MCF 10A (cell line): ENCODE measurements around the gene SYCP2. TPM values are rescaled to one million over a fixed set of nuclear protein-coding genes. Genes with fewer than 3 reads are reported as not detected.
A peak's percentile ranks its signal among the peaks of the same experiment; 100 is the strongest.

Source experiments
- BruUV-seq: library from RNA; stranded (reverse); fragments of 400-500 nt; replicated peaks from 2 replicates; lab custom pipeline; 2021; lab: Mats Ljungman, UMichigan
- CTCF ChIA-PET: fragments of 300-600 bp; sonication (Branson Sonifier 250); formaldehyde crosslinking; extraction: SDS; loops from one replicate; lab custom pipeline; 2021; ENCODE audit warnings: antibody characterized with exemption, inconsistent platforms; lab: Yijun Ruan, JAX
- POLR2A ChIA-PET: fragments of 300-600, 350-650 bp; sonication (Branson Sonifier 250); formaldehyde crosslinking; extraction: SDS; loops from one replicate; lab custom pipeline; 2020; ENCODE audit warnings: antibody characterized with exemption, inconsistent platforms; lab: Yijun Ruan, JAX
- DNase-seq: peaks from one replicate; pipeline ENCODE4 v3.0.0-alpha.2; 2018; ENCODE audit not compliant: unreplicated experiment
- H3K27ac Mint-ChIP-seq: one replicate; pipeline ENCODE4 v1.8.0; 2022; ENCODE audit warnings: mild to moderate bottlenecking, low read depth, mixed read lengths; ENCODE audit not compliant: unreplicated experiment
- H3K27me3 Mint-ChIP-seq: one replicate; pipeline ENCODE4 v1.8.0; 2022; ENCODE audit warnings: mixed read lengths; ENCODE audit not compliant: insufficient read depth, unreplicated experiment
- H3K36me3 Mint-ChIP-seq: one replicate; pipeline ENCODE4 v1.8.0; 2022; ENCODE audit warnings: mild to moderate bottlenecking, moderate library complexity, mixed read lengths; ENCODE audit not compliant: insufficient read depth, unreplicated experiment
- H3K4me1 Mint-ChIP-seq: one replicate; pipeline ENCODE4 v1.8.0; 2022; ENCODE audit warnings: mixed read lengths; ENCODE audit not compliant: insufficient read depth, unreplicated experiment
- H3K4me3 Mint-ChIP-seq: one replicate; pipeline ENCODE4 v1.8.0; 2022; ENCODE audit warnings: mild to moderate bottlenecking, moderate library complexity, mixed read lengths; ENCODE audit not compliant: unreplicated experiment
- H3K9me3 Mint-ChIP-seq: one replicate; pipeline ENCODE4 v1.8.0; 2022; ENCODE audit warnings: mixed read lengths; ENCODE audit not compliant: unreplicated experiment
- intact Hi-C: fragments of 100-400 bp; cut with micrococcal nuclease; formaldehyde crosslinking; loops from 2 replicates; pipeline ENCODE4 v1.14.1; 2022
- total RNA-seq: library from RNA; stranded (reverse); gene quantifications from 2 replicates; pipeline ENCODE4 v1.2.3, GENCODE V29; 2022
- TF ChIP-seq, protein P1 (sequence below): fragments of 200-600 bp; IDR thresholded peaks from one replicate; pipeline ENCODE4 v1.8.0; 2022; ENCODE audit warnings: antibody characterized with exemption, mild to moderate bottlenecking; ENCODE audit not compliant: unreplicated experiment

Gene SYCP2
- total RNA-seq, 1 experiment from 2014 or later = 0.35 TPM

DNA sequence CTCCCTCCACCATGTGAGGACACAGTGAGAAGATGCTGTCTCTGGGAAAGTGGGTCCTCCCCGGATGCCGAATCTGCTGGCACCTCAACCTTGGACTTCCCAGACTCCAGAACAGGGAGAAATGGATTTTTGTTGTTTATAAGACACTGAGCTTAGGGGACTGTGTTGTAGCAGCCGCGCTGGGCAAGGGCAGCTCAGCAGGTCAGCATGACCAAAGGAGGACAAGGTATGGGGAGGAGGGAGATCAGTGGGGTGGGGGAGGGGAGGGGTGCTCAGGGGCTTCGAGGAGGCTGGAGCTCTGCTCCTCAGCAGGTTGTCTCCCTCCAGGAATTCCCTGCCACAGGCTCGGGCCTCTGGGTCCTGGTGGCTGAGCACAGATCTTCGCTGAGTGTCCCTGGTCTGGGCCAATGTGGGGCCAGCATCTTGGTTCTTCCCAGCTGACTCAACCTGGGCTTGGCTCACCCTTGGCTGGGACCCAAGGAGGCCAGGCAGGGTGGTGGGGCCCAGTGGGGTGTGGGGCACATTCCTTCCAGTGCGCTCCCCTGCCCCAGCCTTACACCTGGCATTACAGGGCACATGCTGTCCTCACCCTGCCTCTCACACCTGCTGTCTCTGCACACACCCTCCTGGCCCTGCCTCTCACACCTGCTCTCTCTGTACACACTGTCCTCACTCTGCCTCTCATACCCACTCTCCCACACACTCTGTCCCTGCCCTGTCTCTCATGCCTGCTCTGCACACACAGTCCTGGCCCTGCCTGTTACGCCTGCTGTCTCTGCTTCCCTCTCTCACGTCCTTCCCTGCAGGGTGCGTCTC, 107.3 kb downstream of the SYCP2 start:
- H3K4me1 Mint-ChIP-seq = peaks cover 65% of the 10 kb centered on the region
- peak; percentile 83 for DNase-seq
- intact Hi-C loops = no loop called here
- no TSS peak for BruUV-seq
- no peaks in the 10 kb centered on the region for H3K27me3 Mint-ChIP-seq
- POLR2A ChIA-PET = interaction anchor here (0.6 to 6.9 kb wide), 14 partner anchors 8 to 1124 kb away, joined by 3 to 94 read pairs (median 4); partner anchors contain the start of genes FAM217B and PPP1R3D
- TF ChIP-seq, protein P1, sequence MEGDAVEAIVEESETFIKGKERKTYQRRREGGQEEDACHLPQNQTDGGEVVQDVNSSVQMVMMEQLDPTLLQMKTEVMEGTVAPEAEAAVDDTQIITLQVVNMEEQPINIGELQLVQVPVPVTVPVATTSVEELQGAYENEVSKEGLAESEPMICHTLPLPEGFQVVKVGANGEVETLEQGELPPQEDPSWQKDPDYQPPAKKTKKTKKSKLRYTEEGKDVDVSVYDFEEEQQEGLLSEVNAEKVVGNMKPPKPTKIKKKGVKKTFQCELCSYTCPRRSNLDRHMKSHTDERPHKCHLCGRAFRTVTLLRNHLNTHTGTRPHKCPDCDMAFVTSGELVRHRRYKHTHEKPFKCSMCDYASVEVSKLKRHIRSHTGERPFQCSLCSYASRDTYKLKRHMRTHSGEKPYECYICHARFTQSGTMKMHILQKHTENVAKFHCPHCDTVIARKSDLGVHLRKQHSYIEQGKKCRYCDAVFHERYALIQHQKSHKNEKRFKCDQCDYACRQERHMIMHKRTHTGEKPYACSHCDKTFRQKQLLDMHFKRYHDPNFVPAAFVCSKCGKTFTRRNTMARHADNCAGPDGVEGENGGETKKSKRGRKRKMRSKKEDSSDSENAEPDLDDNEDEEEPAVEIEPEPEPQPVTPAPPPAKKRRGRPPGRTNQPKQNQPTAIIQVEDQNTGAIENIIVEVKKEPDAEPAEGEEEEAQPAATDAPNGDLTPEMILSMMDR = no peak
- CTCF ChIA-PET = interaction anchor here (0.8 to 4.4 kb wide), 8 partner anchors 9 to 114 kb away, joined by 3 to 28 read pairs (median 5); partner anchors contain the start of genes FAM217B and PPP1R3D
- H3K4me3 Mint-ChIP-seq = peak overlapping the region; percentile 17
- H3K27ac Mint-ChIP-seq = peak overlapping the region; percentile 44
- H3K9me3 Mint-ChIP-seq = no peaks in the 10 kb centered on the region
- H3K36me3 Mint-ChIP-seq = no peaks in the 10 kb centered on the region

DNA sequence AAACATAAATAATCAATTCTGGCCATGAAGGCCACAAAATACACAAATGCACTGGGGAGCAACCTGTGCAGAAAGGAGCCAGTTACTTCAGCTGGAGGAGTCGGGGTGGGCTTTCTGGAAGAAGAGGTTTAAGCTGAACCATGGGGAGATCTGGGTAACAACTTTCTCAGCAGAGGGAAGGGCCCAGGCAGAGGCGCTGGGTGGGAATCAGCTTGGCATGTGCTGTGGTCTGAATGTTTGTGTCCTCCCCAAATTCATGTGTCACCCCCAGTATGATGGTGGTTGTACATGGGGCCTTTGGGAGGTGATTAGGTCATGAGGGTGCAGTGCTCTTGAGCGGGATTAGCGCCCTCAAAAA, 107.9 kb downstream of the SYCP2 start:
- ChIA-PET CTCF (interaction anchor here (0.8 to 4.4 kb wide), 7 partner anchors 9 to 43 kb away, joined by 3 to 28 read pairs (median 5); no protein-coding TSS in a partner anchor), POLR2A (interaction anchor here (0.6 to 6.9 kb wide), 11 partner anchors 8 to 1123 kb away, joined by 3 to 94 read pairs (median 3); partner anchors contain the start of genes FAM217B and PPP1R3D)
- H3K9me3 Mint-ChIP-seq = no peaks in the 10 kb centered on the region
- no peaks in the 10 kb centered on the region for H3K27me3 Mint-ChIP-seq
- TF ChIP-seq, protein P1 = no peak
- no TSS peak for BruUV-seq
- no peak overlapping the region for H3K4me3 Mint-ChIP-seq
- peak overlapping the region; percentile 44 for H3K27ac Mint-ChIP-seq
- intact Hi-C loops = no loop called here
- H3K36me3 Mint-ChIP-seq = no peaks in the 10 kb centered on the region
- DNase-seq = no peak
- H3K4me1 Mint-ChIP-seq = peaks cover 65% of the 10 kb centered on the region

DNA sequence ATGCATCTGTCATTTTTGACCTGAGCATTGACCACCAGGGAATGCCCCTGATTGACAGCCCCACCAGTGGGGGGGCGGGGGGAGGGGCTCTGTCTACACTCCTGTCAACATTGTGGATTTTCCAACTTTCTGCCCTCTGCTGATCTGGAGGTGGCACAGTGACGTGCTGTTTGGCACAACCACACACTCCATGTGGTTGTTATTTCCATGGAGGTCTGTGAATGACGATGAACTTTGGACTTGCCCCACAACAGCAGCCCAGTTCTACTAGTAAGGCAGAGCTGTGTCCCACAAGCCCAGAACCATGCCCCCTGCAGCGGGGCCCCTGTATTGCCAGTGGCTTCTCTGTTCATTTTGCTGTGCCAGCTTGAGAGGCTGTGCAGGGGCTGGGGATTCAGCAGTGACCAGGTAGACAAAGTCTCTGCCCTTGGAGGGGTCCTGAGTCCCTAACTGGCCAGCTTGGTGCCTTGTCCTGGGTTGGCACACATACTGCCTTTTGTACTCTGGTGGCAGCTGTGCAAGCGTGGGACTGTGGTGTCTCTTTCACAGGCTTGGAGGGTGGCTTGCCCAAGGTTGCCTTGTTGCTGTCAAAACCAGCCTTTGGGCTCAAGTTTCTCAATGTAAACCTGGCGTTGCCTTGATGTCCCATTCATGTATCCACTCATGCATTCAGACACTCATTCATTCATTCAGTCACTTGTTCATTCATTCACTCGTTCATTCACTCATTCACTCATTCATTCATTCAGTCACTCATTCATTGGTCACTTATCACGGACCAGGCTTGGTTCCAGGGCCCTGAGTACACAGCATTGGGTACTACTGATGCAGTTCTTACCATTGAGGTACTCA, 108.5 kb downstream of the SYCP2 start:
- Mint-ChIP-seq H3K9me3 (no peaks in the 10 kb centered on the region), H3K27me3 (no peaks in the 10 kb centered on the region), H3K36me3 (no peaks in the 10 kb centered on the region), H3K4me3 (no peak overlapping the region), H3K4me1 (peaks cover 65% of the 10 kb centered on the region), H3K27ac (peak overlapping the region; percentile 44)
- CTCF ChIA-PET = interaction anchor here (1.0 to 4.4 kb wide), 7 partner anchors 8 to 110 kb away, joined by 3 to 28 read pairs (median 7); no protein-coding TSS in a partner anchor
- intact Hi-C loops = no loop called here
- TF ChIP-seq, protein P1 = no peak
- no peak for DNase-seq
- no TSS peak for BruUV-seq
- POLR2A ChIA-PET = interaction anchor here (0.5 to 6.9 kb wide), 5 partner anchors 12 to 115 kb away, joined by 3 to 94 read pairs (median 5); partner anchors contain the start of genes FAM217B and PPP1R3D
